ENCODE data around the gene MYOD1.

DNA sequence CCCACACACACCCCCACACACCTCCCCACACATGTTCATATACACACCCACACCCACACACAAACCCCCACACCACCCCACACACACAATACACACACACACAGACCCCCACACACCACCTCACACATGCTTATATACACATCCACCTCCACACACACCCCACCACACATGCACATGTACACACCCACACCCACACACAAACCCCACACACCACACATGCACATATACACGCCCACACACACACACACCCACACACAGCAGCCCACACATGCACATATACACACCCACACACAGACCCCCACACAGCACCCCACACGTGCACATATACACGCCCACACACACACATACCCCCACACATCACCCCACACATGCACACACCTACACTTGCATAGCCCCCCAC is 44.3 kb downstream of the MYOD1 start:
- TF ChIP-seq SIN3A (IDR thresholded peaks at IDR 0.05; ENCODE audit: borderline replicate concordance, insufficient read depth, low read length) (no peak), POLR2AphosphoS5 (IDR thresholded peaks at IDR 0.05; ENCODE audit: low read depth, low read length) (no peak)

All from PFSK-1 (cell line).